PC-9 (cell line): ENCODE measurements around the gene COX14. TPM values are rescaled to one million over a fixed set of nuclear protein-coding genes. Genes with fewer than 3 reads are reported as not detected.

Source experiments
- BruUV-seq: library from RNA; stranded (reverse); fragments of 400-500 nt; replicated peaks from 2 replicates; lab custom pipeline; 2021; lab: Mats Ljungman, UMichigan
- CTCF ChIA-PET: fragments of 300-600 bp; sonication (Branson Sonifier 250); formaldehyde crosslinking; loops from one replicate; lab custom pipeline; 2022; ENCODE audit warnings: antibody characterized with exemption; lab: Charles Lee
- POLR2A ChIA-PET: fragments of 300-600 bp; sonication (Branson Sonifier 250); formaldehyde crosslinking; loops from one replicate; lab custom pipeline; 2022; ENCODE audit warnings: antibody characterized with exemption; ENCODE audit not compliant: unreplicated experiment; lab: Charles Lee
- DNase-seq, 2 experiments: peaks; one replicate each; pipeline versions ENCODE4 v3.0.0 to v3.0.0-alpha.2; 2015 to 2022; ENCODE audit warnings: mixed read lengths in 1 of 2
- H2AFZ ChIP-seq: fragments of 200-600 bp; sonication (generic); 2 replicates; pipeline ENCODE4 v1.8.1; 2017; ENCODE audit warnings: antibody characterized with exemption
- H3F3A ChIP-seq: fragments of 200-600 bp; sonication (generic); 2 replicates; pipeline ENCODE4 v1.8.1; 2017; ENCODE audit warnings: antibody characterized with exemption, mild to moderate bottlenecking, low read depth; ENCODE audit not compliant: insufficient read depth
- H3K27ac ChIP-seq: fragments of 200-600 bp; sonication (generic); 2 replicates; pipeline ENCODE4 v1.6.1; 2016; ENCODE audit warnings: mixed run types
- H3K27me3 ChIP-seq: fragments of 200-600 bp; sonication (generic); 2 replicates; pipeline ENCODE4 v1.6.1; 2016; ENCODE audit warnings: low read depth, mixed run types; ENCODE audit not compliant: insufficient read depth
- H3K36me3 ChIP-seq: fragments of 200-600 bp; sonication (generic); 2 replicates; pipeline ENCODE4 v1.6.1; 2016; ENCODE audit warnings: low read depth, mixed run types
- H3K4me1 ChIP-seq: fragments of 200-600 bp; sonication (generic); replicated peaks from 2 replicates; pipeline ENCODE4 v1.6.1; 2016; ENCODE audit warnings: mixed run types; ENCODE audit not compliant: insufficient read depth
- H3K4me2 ChIP-seq: fragments of 200-600 bp; sonication (generic); 2 replicates; pipeline ENCODE4 v1.6.1; 2017; ENCODE audit warnings: mixed run types
- H3K4me3 ChIP-seq: fragments of 200-600 bp; sonication (generic); 2 replicates; pipeline ENCODE4 v1.6.1; 2016; ENCODE audit warnings: mixed run types
- H3K79me2 ChIP-seq: fragments of 200-600 bp; sonication (generic); 2 replicates; pipeline ENCODE4 v1.6.1; 2017; ENCODE audit warnings: low read depth, mixed run types
- H3K9me2 ChIP-seq: fragments of 200-600 bp; sonication (generic); 2 replicates; pipeline ENCODE4 v1.8.1; 2017; ENCODE audit warnings: mild to moderate bottlenecking; ENCODE audit not compliant: insufficient read depth
- H3K9me3 ChIP-seq: fragments of 200-600 bp; sonication (generic); 2 replicates; pipeline ENCODE4 v1.8.1; 2016; ENCODE audit warnings: low read depth; ENCODE audit not compliant: insufficient read depth
- H4K20me1 ChIP-seq: fragments of 200-600 bp; sonication (generic); 2 replicates; pipeline ENCODE4 v1.8.1; 2017; ENCODE audit not compliant: insufficient read depth
- EZH2 ChIP-seq: fragments of 200-600 bp; sonication (generic); IDR thresholded peaks from 2 replicates; pipeline ENCODE4 v1.8.0; 2017; ENCODE audit warnings: antibody characterized with exemption, low read depth
- intact Hi-C: fragments of 100-400 bp; cut with micrococcal nuclease; formaldehyde crosslinking; loops from one replicate; pipeline ENCODE4 v1.10.0; 2022; ENCODE audit not compliant: unreplicated experiment
- total RNA-seq: library from RNA; stranded (reverse); gene quantifications from 2 replicates; pipeline ENCODE4 v1.2.3, GENCODE V29; 2021
- TF ChIP-seq, protein P1 (sequence below): fragments of 200-600 bp; sonication (generic); conservative IDR thresholded peaks from 2 replicates; pipeline ENCODE4 v1.6.1; 2017; ENCODE audit warnings: mixed run types, antibody characterized with exemption, mild to moderate bottlenecking, moderate library complexity

COX14 gene
- total RNA-seq, 1 experiment from 2014 or later: 53.9 TPM

GRCh38 chr12:50085615-50086072 lies 26.4 kb upstream of the COX14 start:
- Histone ChIP-seq H3K27ac (peak overlapping the region; percentile 69), H4K20me1 (no peaks in the 10 kb centered on the region; the same call in 1 of the 2 replicates), H3K9me3 (no peaks in the 10 kb centered on the region), H3K4me3 (peak overlapping the region; percentile 99), H2AFZ (no peak overlapping the region), H3K4me2 (peak overlapping the region; percentile 99), H3K36me3 (peaks cover 13% of the 10 kb centered on the region), H3K27me3 (no peaks in the 10 kb centered on the region), H3F3A (peaks cover 28% of the 10 kb centered on the region), H3K79me2 (peaks cover 12% of the 10 kb centered on the region), H3K9me2 (no peaks in the 10 kb centered on the region), H3K4me1 (peaks cover 32% of the 10 kb centered on the region)
- CTCF ChIA-PET: interaction anchor here (0.6 to 2.5 kb wide), 3 partner anchors 25 to 311 kb away, joined by 6 to 21 read pairs (median 12); partner anchors contain the start of genes COX14 and FAM186A
- POLR2A ChIA-PET: interaction anchor here (0.5 kb wide), 1 partner anchor 1267 kb away, joined by 4 read pairs; no protein-coding TSS in a partner anchor
- TF ChIP-seq EZH2: no peak
- TF ChIP-seq, protein P1, sequence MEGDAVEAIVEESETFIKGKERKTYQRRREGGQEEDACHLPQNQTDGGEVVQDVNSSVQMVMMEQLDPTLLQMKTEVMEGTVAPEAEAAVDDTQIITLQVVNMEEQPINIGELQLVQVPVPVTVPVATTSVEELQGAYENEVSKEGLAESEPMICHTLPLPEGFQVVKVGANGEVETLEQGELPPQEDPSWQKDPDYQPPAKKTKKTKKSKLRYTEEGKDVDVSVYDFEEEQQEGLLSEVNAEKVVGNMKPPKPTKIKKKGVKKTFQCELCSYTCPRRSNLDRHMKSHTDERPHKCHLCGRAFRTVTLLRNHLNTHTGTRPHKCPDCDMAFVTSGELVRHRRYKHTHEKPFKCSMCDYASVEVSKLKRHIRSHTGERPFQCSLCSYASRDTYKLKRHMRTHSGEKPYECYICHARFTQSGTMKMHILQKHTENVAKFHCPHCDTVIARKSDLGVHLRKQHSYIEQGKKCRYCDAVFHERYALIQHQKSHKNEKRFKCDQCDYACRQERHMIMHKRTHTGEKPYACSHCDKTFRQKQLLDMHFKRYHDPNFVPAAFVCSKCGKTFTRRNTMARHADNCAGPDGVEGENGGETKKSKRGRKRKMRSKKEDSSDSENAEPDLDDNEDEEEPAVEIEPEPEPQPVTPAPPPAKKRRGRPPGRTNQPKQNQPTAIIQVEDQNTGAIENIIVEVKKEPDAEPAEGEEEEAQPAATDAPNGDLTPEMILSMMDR: no peak
- DNase-seq: no peak
- BruUV-seq: no TSS peak
- intact Hi-C loops: loop anchor here (2.0 to 10.0 kb wide), 2 partner anchors 25 to 319 kb away; partner anchors contain the start of gene LARP4

- peaks cover 28% of the 10 kb centered on the region for H3F3A ChIP-seq
- H3K4me2 ChIP-seq: peak overlapping the region; percentile 99
- no TSS peak for BruUV-seq
- intact Hi-C loops: loop anchor here (10.0 kb wide), 1 partner anchor 319 kb away; the partner anchor contains the start of gene LARP4
- H3K27me3 ChIP-seq: no peaks in the 10 kb centered on the region
- H2AFZ ChIP-seq: no peak overlapping the region
- ChIA-PET POLR2A (no interaction called here), CTCF (interaction anchor here (2.5 kb wide), 1 partner anchor 25 kb away, joined by 21 read pairs; the partner anchor contains the start of gene COX14)
- no peaks in the 10 kb centered on the region for H3K9me3 ChIP-seq
- H3K36me3 ChIP-seq: peaks cover 16% of the 10 kb centered on the region
- H3K9me2 ChIP-seq: no peaks in the 10 kb centered on the region
- DNase-seq: no peak
- H3K79me2 ChIP-seq: peaks cover 12% of the 10 kb centered on the region
- H3K4me3 ChIP-seq: peak overlapping the region; percentile 99; the same call in 1 of the 2 replicates
- H3K4me1 ChIP-seq: peaks cover 32% of the 10 kb centered on the region
- 0 out of 2 replicates have a peak overlapping the region, but pooled peaks have one; percentile 7 for H3K27ac ChIP-seq
- H4K20me1 ChIP-seq: no peaks in the 10 kb centered on the region; the same call in 1 of the 2 replicates
- TF ChIP-seq, protein P1: no peak
- no peak for TF ChIP-seq EZH2
Observed at GRCh38 chr12:50086148-50086547, 25.9 kb upstream of the COX14 start.

DNA sequence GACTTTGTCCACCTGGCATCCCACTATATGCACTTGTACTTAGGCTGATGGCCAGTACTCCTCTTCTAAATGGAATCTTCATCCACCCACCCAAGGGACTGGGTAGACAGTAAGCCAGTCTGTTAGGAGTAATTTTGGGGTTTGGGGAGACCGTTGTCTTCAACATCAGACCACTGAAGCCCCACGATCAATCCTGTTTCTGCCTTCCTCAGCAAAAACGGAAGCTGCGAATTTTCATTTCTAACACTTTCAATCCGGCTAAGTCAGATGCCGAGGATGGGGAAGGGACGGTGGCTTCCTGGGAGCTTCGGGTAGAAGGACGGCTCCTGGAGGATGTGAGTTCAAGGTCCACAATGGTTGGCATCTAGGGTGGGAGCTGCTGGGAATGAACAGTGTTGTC lies 24.9 kb upstream of the COX14 start:
- Histone ChIP-seq H3K4me1 (peaks cover 32% of the 10 kb centered on the region), H4K20me1 (no peaks in the 10 kb centered on the region; the same call in 1 of the 2 replicates), H3K27ac (no peak overlapping the region), H3F3A (peaks cover 28% of the 10 kb centered on the region), H3K4me2 (no peak overlapping the region), H3K4me3 (no peak overlapping the region), H3K79me2 (peaks cover 12% of the 10 kb centered on the region), H3K9me2 (no peaks in the 10 kb centered on the region), H3K9me3 (no peaks in the 10 kb centered on the region), H2AFZ (no peak overlapping the region), H3K27me3 (no peaks in the 10 kb centered on the region), H3K36me3 (peaks cover 19% of the 10 kb centered on the region)
- TF ChIP-seq EZH2: no peak
- TF ChIP-seq, protein P1: no peak
- BruUV-seq: no TSS peak
- intact Hi-C loops: loop anchor here (10.0 kb wide), 1 partner anchor 318 kb away; the partner anchor contains the start of gene LARP4
- POLR2A ChIA-PET: no interaction called here
- no peak for DNase-seq
- CTCF ChIA-PET: interaction anchor here (0.6 to 1.7 kb wide), 3 partner anchors 17 to 996 kb away, joined by 3 to 5 read pairs (median 4); partner anchors contain the start of genes COX14 and GPD1
